Tibial nerve (tissue), 4 donors: ENCODE measurements around the gene ANKMY2. TPM values are rescaled to one million over a fixed set of nuclear protein-coding genes. Genes with fewer than 3 reads are reported as not detected.

ENCODE experiments used
- DNase-seq, 2 donors: peaks; one replicate each; pipeline ENCODE4 v3.0.0-alpha.2; 2019; ENCODE audit warnings: low spot score in 2 of 2
- H3K27ac ChIP-seq, 4 donors: fragments of 200-600 bp; sonication (generic) in 3 of 4; one replicate each; pipeline ENCODE4 v1.5.1; 2017 to 2019; ENCODE audit warnings: mild to moderate bottlenecking in 1 of 4
- H3K27me3 ChIP-seq, 2 donors: fragments of 200-600 bp; sonication (generic) in 1 of 2; one replicate each; pipeline versions ENCODE4 v1.5.1 to v1.6.0; 2017 to 2019
- H3K36me3 ChIP-seq, 3 donors: fragments of 200-600 bp; sonication (generic); one replicate each; pipeline ENCODE4 v1.5.1; 2018 to 2019
- H3K4me1 ChIP-seq, 4 donors: fragments of 200-600 bp; sonication (generic) in 3 of 4; one replicate each; pipeline ENCODE4 v1.5.1; 2017 to 2019
- H3K4me3 ChIP-seq, 4 donors: fragments of 200-600 bp; sonication (generic) in 3 of 4; one replicate each; pipeline ENCODE4 v1.5.1; 2017 to 2019; ENCODE audit warnings: mild to moderate bottlenecking in 1 of 4, moderate library complexity in 1 of 4
- H3K9me3 ChIP-seq, 4 donors: fragments of 200-600 bp; sonication (generic) in 3 of 4; one replicate each; pipeline ENCODE4 v1.5.1; 2017 to 2019
- EP300 ChIP-seq, 2 donors: sonication (generic); formaldehyde crosslinking; IDR thresholded peaks; one replicate each; pipeline ENCODE4 v1.6.1; 2017; ENCODE audit warnings: antibody characterized with exemption in 2 of 2, mild to moderate bottlenecking in 1 of 2
- POLR2A ChIP-seq, 2 donors: fragments of 450-650 bp; IDR thresholded peaks; one replicate each; pipeline ENCODE4 v1.6.1; 2017; ENCODE audit warnings: antibody characterized with exemption in 2 of 2, mild to moderate bottlenecking in 2 of 2, moderate library complexity in 2 of 2
- WGBS, 2 donors: methylation state at CpG; one replicate each; pipeline ENCODE4 v1.1.5; 2018; 5-methylcytosine and 5-hydroxymethylcytosine counted together
- total RNA-seq, 4 donors: library from RNA; depleted of rRNA; stranded (reverse); fragments of >200 nt; gene quantifications; one replicate each; pipeline ENCODE4 v1.1.0, GENCODE V29; 2016
- TF ChIP-seq, protein P1 (sequence below), 5 experiments: fragments of 200-600 bp in 3 of 5; fragments of 450-650 bp in 2 of 5; sonication (generic) in 3 of 5; IDR thresholded peaks; one replicate each; pipeline ENCODE4 v1.5.1; 2016 to 2019; ENCODE audit warnings: antibody characterized with exemption in 5 of 5, mild to moderate bottlenecking in 3 of 5, moderate library complexity in 2 of 5

Gene ANKMY2
- total RNA-seq, 4 donors from 2014 or later, result 10.0 to 15.3 (median 13.7) TPM

- TF ChIP-seq EP300 (IDR thresholded peaks at IDR 0.05), result no peak
- TF ChIP-seq, protein P1, sequence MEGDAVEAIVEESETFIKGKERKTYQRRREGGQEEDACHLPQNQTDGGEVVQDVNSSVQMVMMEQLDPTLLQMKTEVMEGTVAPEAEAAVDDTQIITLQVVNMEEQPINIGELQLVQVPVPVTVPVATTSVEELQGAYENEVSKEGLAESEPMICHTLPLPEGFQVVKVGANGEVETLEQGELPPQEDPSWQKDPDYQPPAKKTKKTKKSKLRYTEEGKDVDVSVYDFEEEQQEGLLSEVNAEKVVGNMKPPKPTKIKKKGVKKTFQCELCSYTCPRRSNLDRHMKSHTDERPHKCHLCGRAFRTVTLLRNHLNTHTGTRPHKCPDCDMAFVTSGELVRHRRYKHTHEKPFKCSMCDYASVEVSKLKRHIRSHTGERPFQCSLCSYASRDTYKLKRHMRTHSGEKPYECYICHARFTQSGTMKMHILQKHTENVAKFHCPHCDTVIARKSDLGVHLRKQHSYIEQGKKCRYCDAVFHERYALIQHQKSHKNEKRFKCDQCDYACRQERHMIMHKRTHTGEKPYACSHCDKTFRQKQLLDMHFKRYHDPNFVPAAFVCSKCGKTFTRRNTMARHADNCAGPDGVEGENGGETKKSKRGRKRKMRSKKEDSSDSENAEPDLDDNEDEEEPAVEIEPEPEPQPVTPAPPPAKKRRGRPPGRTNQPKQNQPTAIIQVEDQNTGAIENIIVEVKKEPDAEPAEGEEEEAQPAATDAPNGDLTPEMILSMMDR (IDR thresholded peaks at IDR 0.05), result no peak
- no peak for TF ChIP-seq POLR2A (IDR thresholded peaks at IDR 0.05)
- H3K4me1 ChIP-seq, result peaks cover 0 to 5% (median 0%) of the 10 kb centered on the region in 4 donors
- H3K27me3 ChIP-seq, result no peaks in the 10 kb centered on the region
- peaks cover 0 to 3% (median 0%) of the 10 kb centered on the region in 4 donors for H3K9me3 ChIP-seq
- 77 to 88% methylated on average over 3 of the region's 3 CpGs for WGBS, 2 donors
- no peaks in the 10 kb centered on the region for H3K36me3 ChIP-seq
- no peak for DNase-seq
- H3K4me3 ChIP-seq, result no peak overlapping the region
- no peak overlapping the region for H3K27ac ChIP-seq
Measured at GRCh38 chr7:16587129-16587528, 58.4 kb downstream of the ANKMY2 start.

- TF ChIP-seq EP300 (IDR thresholded peaks at IDR 0.05) (no peak), POLR2A (IDR thresholded peaks at IDR 0.05) (no peak)
- TF ChIP-seq, protein P1 (IDR thresholded peaks at IDR 0.05), result no peak
- no peak for DNase-seq
- Histone ChIP-seq H3K27ac (no peak overlapping the region), H3K36me3 (no peaks in the 10 kb centered on the region), H3K4me3 (no peak overlapping the region), H3K4me1 (peaks cover 0 to 5% (median 0%) of the 10 kb centered on the region in 4 donors), H3K27me3 (no peaks in the 10 kb centered on the region), H3K9me3 (peaks cover 0 to 3% (median 0%) of the 10 kb centered on the region in 4 donors)
- WGBS, 2 donors, result 82 to 85% methylated on average over 29 to 42 of the region's 42 CpGs
Measured at GRCh38 chr7:16586081-16586874, 59.3 kb downstream of the ANKMY2 start.

DNA sequence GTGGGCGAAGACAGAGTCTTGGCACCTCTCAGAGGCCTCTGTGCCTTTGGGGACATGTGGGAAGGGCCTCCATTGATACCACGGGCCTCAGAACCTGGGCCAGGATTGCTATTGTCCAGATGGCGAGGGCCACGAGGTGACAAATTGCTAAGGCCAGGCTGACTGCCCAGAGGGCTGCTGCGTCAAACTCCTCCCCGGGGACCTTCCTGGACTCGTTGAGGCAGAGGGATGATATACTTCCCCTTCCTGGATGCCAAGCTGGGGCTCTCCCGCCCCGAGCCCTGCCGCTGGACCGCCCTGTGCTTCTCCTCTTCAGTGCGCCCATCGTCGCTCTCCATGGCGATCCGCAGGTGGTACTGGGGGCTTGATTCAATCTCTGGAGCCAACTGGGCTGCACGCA is 60.0 kb downstream of the ANKMY2 start:
- Histone ChIP-seq H3K9me3 (peaks cover 0 to 3% (median 0%) of the 10 kb centered on the region in 4 donors), H3K27ac (no peak overlapping the region), H3K4me1 (peaks cover 0 to 5% (median 0%) of the 10 kb centered on the region in 4 donors), H3K27me3 (no peaks in the 10 kb centered on the region), H3K36me3 (no peaks in the 10 kb centered on the region), H3K4me3 (no peak overlapping the region)
- DNase-seq, result no peak
- WGBS, 2 donors, result 92 to 95% methylated on average over 16 to 17 of the region's 17 CpGs
- TF ChIP-seq, protein P1 (IDR thresholded peaks at IDR 0.05), result no peak
- TF ChIP-seq EP300 (IDR thresholded peaks at IDR 0.05), result no peak
- no peak for TF ChIP-seq POLR2A (IDR thresholded peaks at IDR 0.05)

- H3K36me3 ChIP-seq, result no peaks in the 10 kb centered on the region
- no peak overlapping the region for H3K27ac ChIP-seq
- 92 to 94% methylated on average over 5 to 7 of the region's 7 CpGs for WGBS, 2 donors
- DNase-seq, result no peak
- TF ChIP-seq, protein P1 (IDR thresholded peaks at IDR 0.05), result no peak
- no peak for TF ChIP-seq POLR2A (IDR thresholded peaks at IDR 0.05)
- no peak for TF ChIP-seq EP300 (IDR thresholded peaks at IDR 0.05)
- peaks cover 0 to 3% (median 0%) of the 10 kb centered on the region in 4 donors for H3K9me3 ChIP-seq
- no peaks in the 10 kb centered on the region for H3K4me1 ChIP-seq
- H3K4me3 ChIP-seq, result no peak overlapping the region
- H3K27me3 ChIP-seq, result no peaks in the 10 kb centered on the region
Measured at GRCh38 chr7:16583834-16584233, 61.7 kb downstream of the ANKMY2 start.

- TF ChIP-seq POLR2A (IDR thresholded peaks at IDR 0.05), result no peak
- TF ChIP-seq EP300 (IDR thresholded peaks at IDR 0.05), result no peak
- TF ChIP-seq, protein P1 (IDR thresholded peaks at IDR 0.05), result no peak
- H3K4me3 ChIP-seq, result no peak overlapping the region
- H3K36me3 ChIP-seq, result no peaks in the 10 kb centered on the region
- peaks cover 0 to 3% (median 0%) of the 10 kb centered on the region in 4 donors for H3K9me3 ChIP-seq
- H3K27ac ChIP-seq, result no peak overlapping the region
- no peaks in the 10 kb centered on the region for H3K27me3 ChIP-seq
- 32 to 46% methylated on average over 1 of the region's 1 CpG for WGBS, 2 donors
- DNase-seq, result no peak
- no peaks in the 10 kb centered on the region for H3K4me1 ChIP-seq
Measured at GRCh38 chr7:16581286-16581685, 64.3 kb downstream of the ANKMY2 start.
